Suprapubic skin (tissue), 4 donors: Measurements from ENCODE around the gene MAGI1. TPM values are rescaled to one million over a fixed set of nuclear protein-coding genes. Genes with fewer than 3 reads are reported as not detected.

Experiments used
- DNase-seq, 2 donors: peaks; one replicate each; pipeline ENCODE4 v3.0.0-alpha.2; 2019; ENCODE audit warnings: low spot score in 2 of 2
- H3K27ac ChIP-seq: fragments of 200-600 bp; sonication (generic); one replicate; pipeline ENCODE4 v1.5.1; 2019
- H3K27me3 ChIP-seq: fragments of 200-600 bp; sonication (generic); one replicate; pipeline ENCODE4 v1.5.1; 2019
- H3K36me3 ChIP-seq: fragments of 200-600 bp; sonication (generic); one replicate; pipeline ENCODE4 v1.5.1; 2019
- H3K4me1 ChIP-seq: fragments of 200-600 bp; sonication (generic); one replicate; pipeline ENCODE4 v1.5.1; 2019
- H3K4me3 ChIP-seq: fragments of 200-600 bp; sonication (generic); one replicate; pipeline ENCODE4 v1.5.1; 2019; ENCODE audit warnings: mild to moderate bottlenecking
- H3K9me3 ChIP-seq: fragments of 200-600 bp; sonication (generic); one replicate; pipeline ENCODE4 v1.5.1; 2019
- CTCF ChIP-seq, 2 donors: fragments of 200-600 bp in 1 of 2; fragments of 450-650 bp in 1 of 2; sonication (generic) in 1 of 2; IDR thresholded peaks; one replicate each; pipeline ENCODE4 v1.5.1; 2016 to 2019; ENCODE audit warnings: antibody characterized with exemption in 2 of 2, mild to moderate bottlenecking in 1 of 2, moderate library complexity in 1 of 2
- EP300 ChIP-seq: sonication (generic); formaldehyde crosslinking; IDR thresholded peaks from one replicate; pipeline ENCODE4 v1.6.1; 2017; ENCODE audit warnings: antibody characterized with exemption
- POLR2A ChIP-seq, 2 donors: fragments of 450-650 bp; IDR thresholded peaks; one replicate each; pipeline ENCODE4 v1.6.1; 2017; ENCODE audit warnings: antibody characterized with exemption in 2 of 2, mild to moderate bottlenecking in 2 of 2, moderate library complexity in 2 of 2
- POLR2AphosphoS5 ChIP-seq, 3 donors: sonication (generic); formaldehyde crosslinking; IDR thresholded peaks; one replicate each; pipeline ENCODE4 v1.6.1; 2017; ENCODE audit warnings: antibody characterized with exemption in 3 of 3
- WGBS: methylation state at CpG from one replicate; pipeline ENCODE4 v1.1.5; 2018; 5-methylcytosine and 5-hydroxymethylcytosine counted together
- total RNA-seq, 4 donors: library from RNA; depleted of rRNA; stranded (reverse); fragments of >200 nt; gene quantifications; one replicate each; pipeline ENCODE4 v1.1.0, GENCODE V29; 2016

The MAGI1 gene
- total RNA-seq, 4 donors from 2014 or later: 37.9 to 71.5 (median 48.6) TPM

GRCh38 chr3:65808824-65809223, 229.9 kb downstream of the MAGI1 start:
- 95% methylated on average over 3 of the region's 3 CpGs for WGBS
- H3K27ac ChIP-seq: no peak overlapping the region
- DNase-seq: no peak
- H3K4me1 ChIP-seq: no peaks in the 10 kb centered on the region
- no peak overlapping the region for H3K4me3 ChIP-seq
- no peaks in the 10 kb centered on the region for H3K36me3 ChIP-seq
- H3K9me3 ChIP-seq: no peaks in the 10 kb centered on the region
- no peak for TF ChIP-seq CTCF (IDR thresholded peaks at IDR 0.05)
- no peak for TF ChIP-seq POLR2A (IDR thresholded peaks at IDR 0.05)
- no peak for TF ChIP-seq EP300
- TF ChIP-seq POLR2AphosphoS5 (IDR thresholded peaks at IDR 0.05): no peak
- H3K27me3 ChIP-seq: no peaks in the 10 kb centered on the region

GRCh38 chr3:65808407-65808806, 230.3 kb downstream of the MAGI1 start:
- TF ChIP-seq POLR2AphosphoS5 (IDR thresholded peaks at IDR 0.05) (no peak), EP300 (no peak), CTCF (IDR thresholded peaks at IDR 0.05) (no peak), POLR2A (IDR thresholded peaks at IDR 0.05) (no peak)
- no peaks in the 10 kb centered on the region for H3K9me3 ChIP-seq
- H3K27ac ChIP-seq: no peak overlapping the region
- H3K27me3 ChIP-seq: no peaks in the 10 kb centered on the region
- no peak for DNase-seq
- H3K36me3 ChIP-seq: no peaks in the 10 kb centered on the region
- H3K4me1 ChIP-seq: no peaks in the 10 kb centered on the region
- 81% methylated on average over 6 of the region's 6 CpGs for WGBS
- H3K4me3 ChIP-seq: no peak overlapping the region

GRCh38 chr3:65807225-65807624, 231.5 kb downstream of the MAGI1 start:
- Histone ChIP-seq H3K9me3 (no peaks in the 10 kb centered on the region), H3K4me1 (no peaks in the 10 kb centered on the region), H3K4me3 (no peak overlapping the region), H3K36me3 (no peaks in the 10 kb centered on the region), H3K27me3 (no peaks in the 10 kb centered on the region), H3K27ac (no peak overlapping the region)
- WGBS: 87% methylated on average over 5 of the region's 5 CpGs
- TF ChIP-seq POLR2AphosphoS5 (IDR thresholded peaks at IDR 0.05) (no peak), POLR2A (IDR thresholded peaks at IDR 0.05) (no peak), EP300 (no peak), CTCF (IDR thresholded peaks at IDR 0.05) (no peak)
- DNase-seq: no peak

DNA sequence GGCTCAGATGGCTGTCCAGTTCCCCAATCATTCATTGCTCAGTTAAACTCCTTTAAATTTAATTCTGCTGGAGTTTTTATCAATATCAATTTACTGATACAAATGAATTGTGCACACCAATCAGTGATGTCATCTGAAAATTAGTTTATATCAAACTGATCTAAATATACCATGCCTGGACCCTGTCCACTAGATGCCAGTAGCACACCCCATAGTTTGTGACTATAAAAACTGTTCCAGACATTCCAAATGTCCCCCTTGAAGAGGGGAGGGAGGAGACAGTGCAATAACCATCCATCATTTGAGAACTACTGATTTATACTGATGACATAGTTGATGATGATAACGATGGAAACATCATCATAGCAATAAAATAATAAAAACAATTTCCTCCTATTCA, 232.1 kb downstream of the MAGI1 start:
- DNase-seq: no peak
- Histone ChIP-seq H3K27me3 (no peaks in the 10 kb centered on the region), H3K9me3 (no peaks in the 10 kb centered on the region), H3K36me3 (no peaks in the 10 kb centered on the region), H3K4me3 (no peak overlapping the region), H3K4me1 (no peaks in the 10 kb centered on the region), H3K27ac (no peak overlapping the region)
- no peak for TF ChIP-seq EP300
- no peak for TF ChIP-seq CTCF (IDR thresholded peaks at IDR 0.05)
- no peak for TF ChIP-seq POLR2A (IDR thresholded peaks at IDR 0.05)
- TF ChIP-seq POLR2AphosphoS5 (IDR thresholded peaks at IDR 0.05): no peak
- WGBS: 68% methylated on average over 1 of the region's 1 CpG

GRCh38 chr3:65796676-65797075, 242.0 kb downstream of the MAGI1 start:
- Histone ChIP-seq H3K27me3 (no peaks in the 10 kb centered on the region), H3K9me3 (no peaks in the 10 kb centered on the region), H3K4me1 (peaks cover 10% of the 10 kb centered on the region), H3K4me3 (no peak overlapping the region), H3K36me3 (no peaks in the 10 kb centered on the region), H3K27ac (no peak overlapping the region)
- no peak for DNase-seq
- WGBS: 88% methylated on average over 4 of the region's 4 CpGs
- TF ChIP-seq EP300: no peak
- TF ChIP-seq CTCF (IDR thresholded peaks at IDR 0.05): no peak
- no peak for TF ChIP-seq POLR2AphosphoS5 (IDR thresholded peaks at IDR 0.05)
- no peak for TF ChIP-seq POLR2A (IDR thresholded peaks at IDR 0.05)
